Aorta (tissue), 5 donors: Measurements from ENCODE around the gene KCNJ14. TPM values are rescaled to one million over a fixed set of nuclear protein-coding genes. Genes with fewer than 3 reads are reported as not detected.
A peak's percentile ranks its signal among the peaks of the same experiment; 100 is the strongest.

Source experiments
- ATAC-seq: fragments of 200-7000 bp; cut with Tn5 transposase; one replicate; pipeline ENCODE4 v1.9.1; 2022; ENCODE audit warnings: moderate library complexity; ENCODE audit not compliant: low FRiP score
- DNase-seq, 2 donors: peaks; one replicate each; pipeline ENCODE4 v3.0.0-alpha.2; 2020
- H3K27ac ChIP-seq, 2 donors: one replicate each; pipeline ENCODE4 v1.5.1; 2013; ENCODE audit warnings: low read length in 2 of 2, mild to moderate bottlenecking in 2 of 2, moderate library complexity in 2 of 2, control low read depth in 1 of 2, inconsistent platforms in 1 of 2, low read depth in 1 of 2
- H3K27me3 ChIP-seq, 2 donors: one replicate each; pipeline ENCODE4 v1.6.1; 2013; ENCODE audit warnings: control low read depth in 1 of 2, low read length in 1 of 2, mild to moderate bottlenecking in 1 of 2, moderate library complexity in 1 of 2; ENCODE audit not compliant: insufficient read depth in 2 of 2, control insufficient read depth in 1 of 2
- H3K36me3 ChIP-seq, 2 donors: one replicate each; pipeline ENCODE4 v1.6.1; 2013; ENCODE audit warnings: control low read depth in 1 of 2, low read length in 1 of 2, mild to moderate bottlenecking in 1 of 2; ENCODE audit not compliant: insufficient read depth in 2 of 2, control insufficient read depth in 1 of 2
- H3K4me1 ChIP-seq, 2 donors: one replicate each; pipeline ENCODE4 v1.6.1; 2013; ENCODE audit warnings: low read length in 2 of 2, control low read depth in 1 of 2, mild to moderate bottlenecking in 1 of 2, moderate library complexity in 1 of 2; ENCODE audit not compliant: insufficient read depth in 2 of 2, control insufficient read depth in 1 of 2
- H3K4me3 ChIP-seq, 2 donors: one replicate each; pipeline ENCODE4 v1.5.1; 2013; ENCODE audit warnings: low read length in 2 of 2, control low read depth in 1 of 2, mild to moderate bottlenecking in 1 of 2
- H3K9me3 ChIP-seq: one replicate; pipeline ENCODE4 v1.6.1; 2013; ENCODE audit warnings: mild to moderate bottlenecking, low read length; ENCODE audit not compliant: control insufficient read depth
- WGBS, 2 donors: extraction: QIAGEN DNeasy Blood & Tissue Kit; methylation state at CpG; one replicate each; pipeline ENCODE4 v1.1.7; 2013; 5-methylcytosine and 5-hydroxymethylcytosine counted together
- intact Hi-C, 2 donors: fragments of 100-400 bp; cut with DNase I; formaldehyde crosslinking; loops; one replicate each; pipeline versions ENCODE4 v1.14.2 to v1.15.0; 2022
- long read RNA-seq, 2 donors: library from polyadenylated mRNA; unstranded; transcript quantifications; one replicate each; pipeline ENCODE4 v2.0.0, GENCODE V29; 2020 to 2021
- polyA plus RNA-seq, 2 donors: library from polyadenylated mRNA; stranded (reverse); fragments of 200-250 nt; gene quantifications; one replicate each; pipeline ENCODE4 v1.2.3, GENCODE V29; 2013
- total RNA-seq, 2 donors: library from RNA; stranded (reverse); fragmentation: NEBNext Ultra II Directional; extraction: Animal tissue kit (Norgen Biotek cat#: 25700); gene quantifications; one replicate each; pipeline ENCODE4 v1.2.1, GENCODE V29; 2021
- donor health status: healthy with polysubstance abuse.
- donor health status: Bipolar disorder and iron deficiency.
- donor health status: DM: no; HTN: no; CAD: no.
- donor health status: DM: no; HTN: no; CAD: no.
- donor health status: DM: yes; HTN: yes; CAD: no.

The KCNJ14 gene
- total RNA-seq: 1 to 10 TPM; 1.1 TPM
- polyA plus RNA-seq: under 1 TPM in 1 of 2 donors, not detected in 1; 0.36 TPM
- long read RNA-seq, donor 1, partial matches to known transcripts: 0 of 2 reads
- long read RNA-seq, donor 1, other reads (novel, unspliced or antisense): 2 of 2 reads
- long read RNA-seq, donor 2: 0 reads

GRCh38 chr19:48455171-48455907 lies at the start of gene KCNJ14:
Gene KCNJ14 (plus strand): TSS chr19:48455574. CDS start chr19:48461725, 6,151 bp downstream.
- no peaks in the 10 kb centered on the region for H3K9me3 ChIP-seq
- no peak within 1 kb of the TSS for H3K27ac ChIP-seq
- H3K27me3 ChIP-seq: no peaks in the 10 kb centered on the region
- 70 to 72% methylated on average over 16 of the region's 16 CpGs for WGBS, 2 donors
- no peak for DNase-seq
- no peak within 1 kb of the TSS for H3K4me3 ChIP-seq
- no peaks in the 10 kb centered on the region for H3K4me1 ChIP-seq
- H3K36me3 ChIP-seq: peaks cover 0 to 10% of the 10 kb centered on the region in 2 donors
- intact Hi-C loops: no loop called here
- no peak for ATAC-seq

DNA sequence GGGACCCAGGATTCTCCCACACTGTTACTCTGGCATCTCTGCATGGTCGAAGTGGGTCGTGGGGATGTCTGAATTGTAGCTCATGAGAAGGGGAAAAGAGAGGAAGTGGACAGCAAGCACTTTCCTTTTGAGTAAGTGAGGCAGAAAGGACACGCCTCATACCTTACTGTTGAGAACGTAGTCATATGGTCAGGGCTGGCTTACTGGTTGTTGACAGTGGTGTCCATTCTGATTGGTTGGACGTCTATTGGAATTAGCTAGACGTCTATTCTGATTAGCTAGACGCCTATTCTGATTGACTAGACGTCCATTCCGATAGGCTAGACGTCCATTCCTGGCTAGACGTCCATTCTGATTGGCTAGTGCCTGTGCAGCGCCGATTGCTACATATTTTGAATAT lies 49.5 kb upstream of the KCNJ14 start:
- no peaks in the 10 kb centered on the region for H3K4me1 ChIP-seq
- intact Hi-C loops: no loop called here
- peak overlapping the region in 1 of 2 donors; percentile 24 for H3K4me3 ChIP-seq
- no peak for ATAC-seq
- H3K9me3 ChIP-seq: peaks cover 5% of the 10 kb centered on the region
- no peak overlapping the region for H3K27ac ChIP-seq
- no peaks in the 10 kb centered on the region for H3K27me3 ChIP-seq
- 81 to 83% methylated on average over 13 of the region's 13 CpGs for WGBS, 2 donors
- no peak for DNase-seq
- H3K36me3 ChIP-seq: no peaks in the 10 kb centered on the region

- WGBS, 2 donors: 33% methylated on average over 24 of the region's 24 CpGs
- H3K4me3 ChIP-seq: no peak overlapping the region
Measured at GRCh38 chr19:48413879-48414587, 41.3 kb upstream of the KCNJ14 start.

GRCh38 chr19:48415395-48415794 lies 40.0 kb upstream of the KCNJ14 start:
- 5% methylated on average over 11 to 14 of the region's 14 CpGs for WGBS, 2 donors
- no peak overlapping the region for H3K27ac ChIP-seq
- no peaks in the 10 kb centered on the region for H3K9me3 ChIP-seq
- H3K36me3 ChIP-seq: no peaks in the 10 kb centered on the region
- no peaks in the 10 kb centered on the region for H3K4me1 ChIP-seq
- intact Hi-C loops: no loop called here
- peak; percentile 91 to 93 for DNase-seq
- peak; percentile 83 for ATAC-seq
- no peak overlapping the region for H3K4me3 ChIP-seq
- no peaks in the 10 kb centered on the region for H3K27me3 ChIP-seq

More at GRCh38 chr19:48413879-48414587, 41.3 kb upstream of the KCNJ14 start:
- ATAC-seq: no peak
- Histone ChIP-seq H3K27me3 (no peaks in the 10 kb centered on the region), H3K9me3 (no peaks in the 10 kb centered on the region), H3K4me1 (no peaks in the 10 kb centered on the region), H3K36me3 (no peaks in the 10 kb centered on the region), H3K27ac (no peak overlapping the region)
- intact Hi-C loops: no loop called here
- DNase-seq: no peak

- 19 to 20% methylated on average over 29 to 30 of the region's 30 CpGs for WGBS, 2 donors
- H3K27me3 ChIP-seq: no peaks in the 10 kb centered on the region
- H3K4me1 ChIP-seq: no peaks in the 10 kb centered on the region
- no peak overlapping the region for H3K27ac ChIP-seq
- no peaks in the 10 kb centered on the region for H3K36me3 ChIP-seq
- H3K9me3 ChIP-seq: no peaks in the 10 kb centered on the region
- no peak for DNase-seq
- no peak overlapping the region for H3K4me3 ChIP-seq
- no peak for ATAC-seq
- intact Hi-C loops: no loop called here
Measured at GRCh38 chr19:48415806-48416221, 39.6 kb upstream of the KCNJ14 start.

DNA sequence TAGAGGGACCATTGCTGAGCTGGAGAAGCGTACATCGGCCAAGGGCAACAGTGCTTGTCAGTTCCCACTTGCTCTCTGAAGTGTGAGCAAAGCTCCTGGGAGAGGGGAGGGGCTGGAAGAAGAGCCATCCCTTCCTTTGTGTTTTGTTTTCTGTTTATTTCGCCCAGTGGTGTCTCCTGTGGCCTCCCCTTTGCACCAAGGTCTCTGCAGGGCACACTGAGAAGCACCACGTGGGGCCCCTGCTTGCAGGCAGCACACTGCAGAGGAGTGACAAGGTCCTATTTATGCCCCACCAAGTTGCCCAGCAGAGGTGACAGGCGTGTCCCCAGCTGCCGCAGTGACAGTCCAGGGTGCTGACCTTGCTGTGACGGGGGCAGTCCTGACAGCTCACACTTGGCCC lies 38.0 kb upstream of the KCNJ14 start:
- H3K27ac ChIP-seq: no peak overlapping the region
- no peak for ATAC-seq
- WGBS, 2 donors: 64 to 67% methylated on average over 7 of the region's 7 CpGs
- DNase-seq: no peak
- no peaks in the 10 kb centered on the region for H3K36me3 ChIP-seq
- H3K4me1 ChIP-seq: no peaks in the 10 kb centered on the region
- no peak overlapping the region for H3K4me3 ChIP-seq
- no peaks in the 10 kb centered on the region for H3K27me3 ChIP-seq
- no peaks in the 10 kb centered on the region for H3K9me3 ChIP-seq
- intact Hi-C loops: no loop called here

DNA sequence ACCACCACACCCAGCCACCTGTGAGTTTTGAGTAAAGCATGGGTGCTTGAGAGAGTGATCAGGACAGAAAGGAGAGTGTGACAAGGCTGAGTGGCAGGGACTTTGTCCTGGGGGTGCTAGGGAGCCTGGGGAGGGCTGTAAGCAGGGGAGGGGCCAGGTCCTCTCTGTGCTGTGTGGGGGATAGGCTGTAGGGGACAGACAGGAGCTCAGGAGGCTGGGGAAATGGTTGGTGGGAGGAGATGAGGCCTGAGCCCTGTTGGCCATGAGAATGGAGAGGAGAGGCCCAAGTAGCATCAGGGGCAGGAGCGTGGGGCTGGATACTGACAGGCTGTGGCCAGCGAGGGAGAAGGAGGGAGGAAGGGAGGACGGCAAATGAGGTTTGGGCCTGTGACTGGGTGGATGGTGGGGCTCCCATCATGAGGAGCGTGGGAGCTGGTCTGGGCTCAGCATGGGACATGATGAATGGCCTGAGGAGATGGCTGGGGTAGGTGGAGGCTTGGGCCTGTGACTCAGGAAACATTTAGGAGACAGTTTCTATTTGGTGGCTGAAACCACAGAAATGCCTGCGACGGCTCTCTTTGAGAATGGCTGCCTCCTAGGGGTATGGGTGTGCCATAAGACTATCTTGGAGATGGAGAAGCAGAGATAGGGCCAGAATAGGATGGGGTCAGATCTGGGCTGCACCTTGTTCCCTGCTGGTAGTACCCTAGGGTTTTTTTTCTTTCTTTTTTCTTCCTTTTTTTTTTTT lies 36.9 kb upstream of the KCNJ14 start:
- Histone ChIP-seq H3K4me1 (no peaks in the 10 kb centered on the region), H3K9me3 (no peaks in the 10 kb centered on the region), H3K36me3 (no peaks in the 10 kb centered on the region), H3K27me3 (no peaks in the 10 kb centered on the region), H3K4me3 (no peak overlapping the region), H3K27ac (no peak overlapping the region)
- ATAC-seq: no peak
- intact Hi-C loops: no loop called here
- WGBS, 2 donors: 84 to 86% methylated on average over 6 of the region's 6 CpGs
- DNase-seq: no peak

- Histone ChIP-seq H3K27ac (no peak overlapping the region), H3K4me3 (no peak overlapping the region), H3K27me3 (no peaks in the 10 kb centered on the region), H3K36me3 (no peaks in the 10 kb centered on the region), H3K9me3 (no peaks in the 10 kb centered on the region), H3K4me1 (no peaks in the 10 kb centered on the region)
- no peak for ATAC-seq
- intact Hi-C loops: no loop called here
- peak in 1 of 2 donors; percentile 78 for DNase-seq
- 58 to 61% methylated on average over 31 of the region's 31 CpGs for WGBS, 2 donors
Measured at GRCh38 chr19:48419158-48419920, 36.0 kb upstream of the KCNJ14 start.
